ENCODE measurements around the gene CDH2. TPM values are rescaled to one million over a fixed set of nuclear protein-coding genes. Genes with fewer than 3 reads are reported as not detected.

The CDH2 gene
- total RNA-seq, 4 donors from 2014 or later = 9.8 to 52.9 (median 17.8) TPM

DNA sequence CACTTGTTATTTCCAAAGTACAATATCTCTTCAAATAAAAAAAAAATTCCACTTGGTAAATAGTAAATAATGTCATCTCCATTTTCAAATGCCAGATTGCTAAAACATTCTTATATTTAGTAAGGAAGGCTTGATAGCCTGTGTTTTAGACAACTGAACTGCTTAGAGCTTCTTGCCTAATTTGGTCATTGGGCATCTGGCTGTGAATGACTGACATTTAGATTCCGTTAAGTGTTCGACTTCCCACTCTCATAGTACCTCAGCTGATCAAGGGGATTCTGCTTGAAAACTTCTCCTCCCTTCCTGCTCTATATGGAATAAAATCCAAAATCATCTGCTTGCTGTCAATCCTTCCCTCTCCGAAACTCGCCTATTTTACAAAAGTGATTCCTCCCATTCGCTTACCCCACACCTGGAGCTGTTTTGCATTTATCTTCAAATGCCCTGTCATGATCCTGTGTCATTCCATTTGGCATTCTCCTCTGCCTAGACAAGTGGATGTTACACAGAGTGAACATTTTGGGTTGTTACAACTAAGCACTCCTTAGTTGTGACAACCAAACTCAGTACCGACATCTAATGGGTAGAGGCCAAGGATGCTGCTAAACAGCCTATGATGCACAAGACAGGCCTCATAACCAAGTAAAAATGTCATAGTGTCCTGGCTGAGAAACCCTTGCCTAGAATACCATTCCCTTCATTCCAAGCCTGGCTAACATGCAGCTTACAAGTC is 181.0 kb downstream of the CDH2 start:
- peaks cover 0 to 7% (median 0%) of the 10 kb centered on the region in 3 donors for H3K4me1 ChIP-seq
- no peak overlapping the region for H3K27ac ChIP-seq
- no peak overlapping the region for H3K4me3 ChIP-seq
- WGBS, 2 donors (ENCODE audit: low coverage in 1 of 2) = 79 to 91% methylated on average over 4 to 6 of the region's 6 CpGs
- TF ChIP-seq, protein P1, sequence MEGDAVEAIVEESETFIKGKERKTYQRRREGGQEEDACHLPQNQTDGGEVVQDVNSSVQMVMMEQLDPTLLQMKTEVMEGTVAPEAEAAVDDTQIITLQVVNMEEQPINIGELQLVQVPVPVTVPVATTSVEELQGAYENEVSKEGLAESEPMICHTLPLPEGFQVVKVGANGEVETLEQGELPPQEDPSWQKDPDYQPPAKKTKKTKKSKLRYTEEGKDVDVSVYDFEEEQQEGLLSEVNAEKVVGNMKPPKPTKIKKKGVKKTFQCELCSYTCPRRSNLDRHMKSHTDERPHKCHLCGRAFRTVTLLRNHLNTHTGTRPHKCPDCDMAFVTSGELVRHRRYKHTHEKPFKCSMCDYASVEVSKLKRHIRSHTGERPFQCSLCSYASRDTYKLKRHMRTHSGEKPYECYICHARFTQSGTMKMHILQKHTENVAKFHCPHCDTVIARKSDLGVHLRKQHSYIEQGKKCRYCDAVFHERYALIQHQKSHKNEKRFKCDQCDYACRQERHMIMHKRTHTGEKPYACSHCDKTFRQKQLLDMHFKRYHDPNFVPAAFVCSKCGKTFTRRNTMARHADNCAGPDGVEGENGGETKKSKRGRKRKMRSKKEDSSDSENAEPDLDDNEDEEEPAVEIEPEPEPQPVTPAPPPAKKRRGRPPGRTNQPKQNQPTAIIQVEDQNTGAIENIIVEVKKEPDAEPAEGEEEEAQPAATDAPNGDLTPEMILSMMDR (IDR thresholded peaks at IDR 0.05) = no peak
- TF ChIP-seq POLR2A (IDR thresholded peaks at IDR 0.05) (no peak), EP300 (IDR thresholded peaks at IDR 0.05) (no peak), POLR2AphosphoS5 (IDR thresholded peaks at IDR 0.05) (no peak)
- ATAC-seq = no peak
- no peaks in the 10 kb centered on the region for H3K9me3 ChIP-seq
- H3K36me3 ChIP-seq = no peaks in the 10 kb centered on the region
- H3K27me3 ChIP-seq = no peaks in the 10 kb centered on the region

DNA sequence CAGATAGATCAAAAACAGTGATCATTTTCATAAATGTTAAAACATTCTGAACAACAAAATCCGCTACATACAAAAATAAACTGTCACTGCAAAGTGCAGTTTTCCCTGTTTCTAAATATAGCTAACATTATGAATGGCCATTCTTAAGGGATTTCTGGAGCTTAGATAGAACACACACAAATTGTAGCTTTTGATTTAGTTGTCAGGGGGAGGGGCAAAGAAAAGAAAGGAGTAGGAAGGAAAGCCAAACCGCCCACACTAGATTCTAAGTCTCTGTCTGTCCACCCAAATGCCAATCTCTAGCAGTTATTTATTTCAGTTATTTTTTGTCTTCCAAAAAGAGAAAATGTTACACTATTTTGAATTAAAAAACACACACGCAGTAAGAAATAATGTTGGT is 182.4 kb downstream of the CDH2 start:
- Histone ChIP-seq H3K27me3 (no peaks in the 10 kb centered on the region), H3K4me3 (no peak overlapping the region), H3K9me3 (no peaks in the 10 kb centered on the region), H3K4me1 (peaks cover 0 to 7% (median 0%) of the 10 kb centered on the region in 3 donors), H3K27ac (no peak overlapping the region), H3K36me3 (no peaks in the 10 kb centered on the region)
- no peak for ATAC-seq
- WGBS, 2 donors (ENCODE audit: low coverage in 1 of 2) = 24 to 27% methylated on average over 3 of the region's 3 CpGs
- TF ChIP-seq POLR2A (IDR thresholded peaks at IDR 0.05) = no peak
- no peak for TF ChIP-seq POLR2AphosphoS5 (IDR thresholded peaks at IDR 0.05)
- TF ChIP-seq, protein P1 (IDR thresholded peaks at IDR 0.05) = no peak
- no peak for TF ChIP-seq EP300 (IDR thresholded peaks at IDR 0.05)

DNA sequence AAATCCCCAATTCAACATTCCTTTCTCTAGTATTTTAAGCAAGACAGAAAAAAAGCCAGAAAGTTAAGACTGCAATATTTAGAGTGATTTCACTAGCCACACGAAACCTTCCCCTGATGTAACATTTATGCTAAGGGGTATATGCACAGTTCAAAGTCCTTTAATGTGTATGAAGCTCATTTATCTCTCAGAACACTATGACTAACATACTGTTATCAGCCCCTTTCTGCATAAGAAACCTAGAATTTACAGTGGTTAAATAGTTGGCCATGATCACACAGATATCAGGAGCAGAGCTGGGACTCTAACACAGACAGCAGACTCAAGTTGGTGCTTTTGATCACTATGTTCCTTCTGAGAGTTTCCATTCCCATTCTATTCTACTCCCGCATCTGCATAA is 185.5 kb downstream of the CDH2 start:
- no peak overlapping the region for H3K4me3 ChIP-seq
- ATAC-seq = no peak
- no peaks in the 10 kb centered on the region for H3K36me3 ChIP-seq
- no peaks in the 10 kb centered on the region for H3K27me3 ChIP-seq
- TF ChIP-seq POLR2A (IDR thresholded peaks at IDR 0.05) (no peak), EP300 (IDR thresholded peaks at IDR 0.05) (no peak), POLR2AphosphoS5 (IDR thresholded peaks at IDR 0.05) (no peak)
- TF ChIP-seq, protein P1 (IDR thresholded peaks at IDR 0.05) = no peak
- peaks cover 0 to 7% (median 0%) of the 10 kb centered on the region in 3 donors for H3K4me1 ChIP-seq
- WGBS, 2 donors (ENCODE audit: low coverage in 1 of 2) = 85 to 100% methylated on average over 2 of the region's 2 CpGs
- H3K9me3 ChIP-seq = no peaks in the 10 kb centered on the region
- H3K27ac ChIP-seq = no peak overlapping the region

DNA sequence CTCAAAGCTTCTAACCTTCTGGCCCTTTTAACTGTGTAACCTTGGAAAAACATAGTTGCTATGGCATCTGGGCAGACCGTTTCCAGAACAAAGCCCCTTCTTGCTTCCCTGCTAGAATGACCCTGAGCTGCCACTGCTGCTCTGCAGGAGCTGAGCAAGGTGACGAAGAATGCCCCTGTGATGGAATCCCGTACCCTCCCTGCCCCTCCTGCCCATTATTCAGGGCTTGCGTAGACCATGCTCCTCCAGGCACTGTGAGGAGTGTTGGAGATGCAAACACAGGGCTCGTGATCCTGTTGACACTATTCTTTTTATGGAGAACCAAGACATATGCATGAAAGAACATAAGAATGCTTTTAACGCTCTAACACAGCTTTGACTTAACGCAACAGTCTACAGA is 191.1 kb downstream of the CDH2 start:
- Histone ChIP-seq H3K4me1 (no peaks in the 10 kb centered on the region), H3K9me3 (no peaks in the 10 kb centered on the region), H3K27me3 (no peaks in the 10 kb centered on the region), H3K36me3 (peaks cover 0 to 3% of the 10 kb centered on the region in 2 donors), H3K27ac (no peak overlapping the region), H3K4me3 (no peak overlapping the region)
- no peak for ATAC-seq
- TF ChIP-seq POLR2A (IDR thresholded peaks at IDR 0.05) = no peak
- WGBS, 2 donors (ENCODE audit: low coverage in 1 of 2) = 88 to 90% methylated on average over 4 of the region's 7 CpGs

DNA sequence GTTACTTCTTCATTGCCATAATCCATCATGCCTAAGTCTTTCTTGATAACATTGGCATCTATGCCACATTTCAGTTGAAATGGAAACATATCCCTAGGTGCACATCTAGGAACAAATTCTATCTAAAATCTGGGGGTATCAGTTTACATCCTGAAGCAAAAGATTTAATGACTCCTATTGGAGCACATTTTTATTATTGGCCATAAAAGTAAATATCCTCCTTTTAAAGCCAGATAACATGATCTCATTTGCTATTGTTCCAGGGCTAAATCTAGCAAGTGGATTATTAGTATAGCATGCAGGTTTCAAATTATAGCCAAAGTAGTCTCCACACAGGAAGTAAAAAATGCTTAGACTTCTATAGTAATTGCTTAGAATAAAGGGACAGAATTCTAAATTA is 193.2 kb downstream of the CDH2 start:
- Histone ChIP-seq H3K4me1 (no peaks in the 10 kb centered on the region), H3K36me3 (peaks cover 0 to 3% of the 10 kb centered on the region in 2 donors), H3K27me3 (no peaks in the 10 kb centered on the region), H3K27ac (no peak overlapping the region), H3K4me3 (no peak overlapping the region), H3K9me3 (no peaks in the 10 kb centered on the region)
- TF ChIP-seq, protein P1 (IDR thresholded peaks at IDR 0.05) = no peak
- no peak for TF ChIP-seq POLR2AphosphoS5 (IDR thresholded peaks at IDR 0.05)
- TF ChIP-seq EP300 (IDR thresholded peaks at IDR 0.05) = no peak
- no peak for TF ChIP-seq POLR2A (IDR thresholded peaks at IDR 0.05)
- no peak for ATAC-seq

All from gastroesophageal sphincter (tissue), 4 donors.